Mesenchymal stem cell (in vitro differentiated cells and primary cell): ENCODE measurements around the gene SCN4A.

ENCODE experiments used
- DNase-seq: peaks from one replicate; pipeline ENCODE4 v3.0.0-alpha.2; 2013
- H2AFZ ChIP-seq: one replicate; pipeline ENCODE4 v1.6.1; 2013; ENCODE audit warnings: low read depth, mild to moderate bottlenecking, control low read depth, inconsistent platforms, low read length, moderate library complexity
- H2AK5ac ChIP-seq: 2 replicates; pipeline ENCODE4 v1.6.1; 2013; ENCODE audit warnings: low read length, moderate library complexity, mild to moderate bottlenecking, inconsistent platforms; ENCODE audit not compliant: severe bottlenecking
- H2BK120ac ChIP-seq: one replicate; pipeline ENCODE4 v1.6.1; 2013; ENCODE audit warnings: low read depth, mild to moderate bottlenecking, inconsistent platforms, low read length, moderate library complexity
- H2BK12ac ChIP-seq, 2 experiments: one replicate each; pipeline ENCODE4 v1.6.1; 2013; ENCODE audit warnings: inconsistent platforms in 2 of 2, low read length in 2 of 2, mild to moderate bottlenecking in 2 of 2, moderate library complexity in 2 of 2, control low read depth in 1 of 2
- H2BK15ac ChIP-seq: one replicate; pipeline ENCODE4 v1.6.1; 2013; ENCODE audit warnings: mild to moderate bottlenecking, low read depth, inconsistent platforms; ENCODE audit not compliant: poor library complexity, severe bottlenecking
- H2BK5ac ChIP-seq: 2 replicates; pipeline ENCODE4 v1.6.1; 2013; ENCODE audit warnings: low read depth, mild to moderate bottlenecking, low read length, control low read depth, inconsistent platforms; ENCODE audit not compliant: poor library complexity, severe bottlenecking
- H3K14ac ChIP-seq, 2 experiments: one replicate each; pipeline ENCODE4 v1.6.1; 2013; ENCODE audit warnings: inconsistent platforms in 2 of 2, low read length in 2 of 2, control low read depth in 1 of 2, mild to moderate bottlenecking in 1 of 2, moderate library complexity in 1 of 2
- H3K18ac ChIP-seq, 2 experiments: one replicate each; pipeline ENCODE4 v1.6.1; 2013; ENCODE audit warnings: inconsistent platforms in 2 of 2, low read length in 2 of 2, control low read depth in 1 of 2, low read depth in 1 of 2, mild to moderate bottlenecking in 1 of 2
- H3K23ac ChIP-seq, 2 experiments: one replicate each; pipeline ENCODE4 v1.6.1; 2013; ENCODE audit warnings: inconsistent platforms in 2 of 2, low read length in 2 of 2, mild to moderate bottlenecking in 2 of 2, moderate library complexity in 2 of 2, control low read depth in 1 of 2
- H3K27ac ChIP-seq: 2 replicates; pipeline ENCODE4 v1.5.1; 2013; ENCODE audit warnings: mild to moderate bottlenecking, moderate library complexity, low read length, control low read depth, inconsistent platforms; ENCODE audit not compliant: poor library complexity, severe bottlenecking
- H3K27me3 ChIP-seq, 2 experiments: 2 replicates each; pipeline versions ENCODE4 v1.6.1 to v1.7.0; 2013; ENCODE audit warnings: low read length in 2 of 2, mild to moderate bottlenecking in 2 of 2, moderate library complexity in 2 of 2, control low read depth in 1 of 2, inconsistent platforms in 1 of 2; ENCODE audit not compliant: control insufficient read depth in 1 of 2, insufficient read depth in 1 of 2
- H3K36me3 ChIP-seq, 2 experiments: 2 replicates each; pipeline versions ENCODE4 v1.6.1 to v1.7.0; 2013; ENCODE audit warnings: low read length in 2 of 2, control low read depth in 1 of 2, inconsistent platforms in 1 of 2, low read depth in 1 of 2, mild to moderate bottlenecking in 1 of 2; ENCODE audit not compliant: insufficient read depth in 2 of 2, control insufficient read depth in 1 of 2
- H3K4ac ChIP-seq, 2 experiments: one replicate each; pipeline ENCODE4 v1.6.1; 2013; ENCODE audit warnings: inconsistent platforms in 2 of 2, low read length in 2 of 2, mild to moderate bottlenecking in 2 of 2, moderate library complexity in 2 of 2, control low read depth in 1 of 2, low read depth in 1 of 2
- H3K4me1 ChIP-seq: 2 replicates; pipeline ENCODE4 v1.6.1; 2013; ENCODE audit warnings: low read depth, low read length, control low read depth; ENCODE audit not compliant: control insufficient read depth, insufficient read depth
- H3K4me2 ChIP-seq: 2 replicates; pipeline ENCODE4 v1.6.1; 2013; ENCODE audit warnings: low read length, mild to moderate bottlenecking, inconsistent platforms; ENCODE audit not compliant: poor library complexity, severe bottlenecking
- H3K4me3 ChIP-seq, 2 experiments: 2 replicates each; pipeline versions ENCODE4 v1.5.1 to v1.7.0; 2013; ENCODE audit warnings: low read length in 2 of 2, mild to moderate bottlenecking in 2 of 2, control low read depth in 1 of 2, low read depth in 1 of 2; ENCODE audit not compliant: insufficient read depth in 1 of 2
- H3K79me1 ChIP-seq: replicated peaks from 2 replicates; pipeline ENCODE4 v1.6.1; 2013; ENCODE audit warnings: mild to moderate bottlenecking, control low read depth, low read length, inconsistent platforms; ENCODE audit not compliant: poor library complexity, severe bottlenecking
- H3K9ac ChIP-seq: 2 replicates; pipeline ENCODE4 v1.7.0; 2013; ENCODE audit warnings: mild to moderate bottlenecking, low read length, moderate library complexity
- H3K9me3 ChIP-seq: 2 replicates; pipeline ENCODE4 v1.7.0; 2013; ENCODE audit warnings: mild to moderate bottlenecking, low read length; ENCODE audit not compliant: control insufficient read depth
- H4K8ac ChIP-seq: one replicate; pipeline ENCODE4 v1.6.1; 2013; ENCODE audit warnings: inconsistent platforms, mild to moderate bottlenecking, low read length, moderate library complexity
- H4K91ac ChIP-seq: one replicate; pipeline ENCODE4 v1.6.1; 2013; ENCODE audit warnings: mild to moderate bottlenecking, low read length, inconsistent platforms
- WGBS: methylation state at CpG from one replicate; pipeline ENCODE4 v1.1.7; 2013; ENCODE audit warnings: mixed read lengths; 5-methylcytosine and 5-hydroxymethylcytosine counted together

SCN4A gene

GRCh38 chr17:63944736-63945499 lies 27.8 kb downstream of the SCN4A start:
- Histone ChIP-seq H3K23ac (no peak overlapping the region), H3K79me1 (no peaks in the 10 kb centered on the region), H4K91ac (no peak overlapping the region), H3K4me2 (no peak overlapping the region), H3K4me1 (peaks cover 16% of the 10 kb centered on the region), H2AK5ac (no peak overlapping the region), H4K8ac (no peak overlapping the region), H3K14ac (no peak overlapping the region), H3K9me3 (no peaks in the 10 kb centered on the region), H2BK15ac (no peak overlapping the region), H3K36me3 (no peaks in the 10 kb centered on the region), H3K27ac (no peak overlapping the region), H3K18ac (no peak overlapping the region), H3K4me3 (no peak overlapping the region), H3K4ac (no peak overlapping the region), H3K9ac (no peak overlapping the region), H2BK5ac (no peak overlapping the region), H3K27me3 (peaks cover 6 to 26% of the 10 kb centered on the region in 2 experiments), H2AFZ (no peak overlapping the region), H2BK120ac (no peak overlapping the region), H2BK12ac (no peak overlapping the region)
- WGBS, result 89% methylated on average over 24 of the region's 24 CpGs
- no peak for DNase-seq

GRCh38 chr17:63943745-63944144 lies 29.0 kb downstream of the SCN4A start:
- no peak overlapping the region for H4K91ac ChIP-seq
- H2BK120ac ChIP-seq, result no peak overlapping the region
- H3K14ac ChIP-seq, result no peak overlapping the region
- no peak overlapping the region for H3K4me3 ChIP-seq
- no peak overlapping the region for H2BK15ac ChIP-seq
- H3K36me3 ChIP-seq, result no peaks in the 10 kb centered on the region
- peaks cover 6 to 22% of the 10 kb centered on the region in 2 experiments for H3K27me3 ChIP-seq
- no peak overlapping the region for H2BK5ac ChIP-seq
- H3K27ac ChIP-seq, result no peak overlapping the region
- H3K4me2 ChIP-seq, result no peak overlapping the region
- no peak overlapping the region for H3K23ac ChIP-seq
- no peak overlapping the region for H4K8ac ChIP-seq
- no peak overlapping the region for H2AFZ ChIP-seq
- H3K9ac ChIP-seq, result no peak overlapping the region
- 87% methylated on average over 7 of the region's 9 CpGs for WGBS
- DNase-seq, result no peak
- H2BK12ac ChIP-seq, result no peak overlapping the region
- no peaks in the 10 kb centered on the region for H3K9me3 ChIP-seq
- H2AK5ac ChIP-seq, result no peak overlapping the region
- no peak overlapping the region for H3K4ac ChIP-seq
- H3K79me1 ChIP-seq, result no peaks in the 10 kb centered on the region
- H3K18ac ChIP-seq, result no peak overlapping the region
- peaks cover 16% of the 10 kb centered on the region for H3K4me1 ChIP-seq

GRCh38 chr17:63942309-63942985 lies 30.3 kb downstream of the SCN4A start:
- peaks cover 0 to 22% of the 10 kb centered on the region in 2 experiments for H3K27me3 ChIP-seq
- H2AK5ac ChIP-seq, result no peak overlapping the region
- no peak overlapping the region for H2BK5ac ChIP-seq
- H3K23ac ChIP-seq, result no peak overlapping the region
- no peak overlapping the region for H4K8ac ChIP-seq
- H2BK12ac ChIP-seq, result no peak overlapping the region
- 96% methylated on average over 21 of the region's 21 CpGs for WGBS
- no peak overlapping the region for H3K27ac ChIP-seq
- no peaks in the 10 kb centered on the region for H3K36me3 ChIP-seq
- DNase-seq, result no peak
- no peak overlapping the region for H4K91ac ChIP-seq
- peaks cover 16% of the 10 kb centered on the region for H3K4me1 ChIP-seq
- no peaks in the 10 kb centered on the region for H3K79me1 ChIP-seq
- H2BK15ac ChIP-seq, result no peak overlapping the region
- peak overlapping the region in 1 of 2 experiments; percentile 35 for H3K14ac ChIP-seq
- no peak overlapping the region for H3K9ac ChIP-seq
- no peak overlapping the region for H3K4ac ChIP-seq
- no peak overlapping the region for H3K18ac ChIP-seq
- no peaks in the 10 kb centered on the region for H3K9me3 ChIP-seq
- H2AFZ ChIP-seq, result no peak overlapping the region
- no peak overlapping the region for H3K4me2 ChIP-seq
- H3K4me3 ChIP-seq, result no peak overlapping the region
- no peak overlapping the region for H2BK120ac ChIP-seq

GRCh38 chr17:63941751-63942150 lies 31.0 kb downstream of the SCN4A start:
- Histone ChIP-seq H2BK15ac (no peak overlapping the region), H4K91ac (no peak overlapping the region)
- 91% methylated on average over 23 of the region's 23 CpGs for WGBS

More at GRCh38 chr17:63941751-63942150, 31.0 kb downstream of the SCN4A start:
- no peak overlapping the region for H3K18ac ChIP-seq
- H3K36me3 ChIP-seq, result no peaks in the 10 kb centered on the region
- no peak overlapping the region for H3K4ac ChIP-seq
- H3K4me3 ChIP-seq, result no peak overlapping the region
- no peak overlapping the region for H2AK5ac ChIP-seq
- H3K14ac ChIP-seq, result no peak overlapping the region
- H3K4me2 ChIP-seq, result no peak overlapping the region
- no peak overlapping the region for H4K8ac ChIP-seq
- no peaks in the 10 kb centered on the region for H3K79me1 ChIP-seq
- H3K9me3 ChIP-seq, result no peaks in the 10 kb centered on the region
- H2BK12ac ChIP-seq, result no peak overlapping the region
- H3K9ac ChIP-seq, result no peak overlapping the region
- no peak overlapping the region for H2BK5ac ChIP-seq
- no peak overlapping the region for H3K23ac ChIP-seq
- H3K4me1 ChIP-seq, result peaks cover 12% of the 10 kb centered on the region
- H2AFZ ChIP-seq, result no peak overlapping the region
- H3K27me3 ChIP-seq, result peaks cover 0 to 22% of the 10 kb centered on the region in 2 experiments
- DNase-seq, result no peak
- no peak overlapping the region for H2BK120ac ChIP-seq
- H3K27ac ChIP-seq, result no peak overlapping the region
